Measurements from ENCODE around the gene CRYGC. TPM values are rescaled to one million over a fixed set of nuclear protein-coding genes. Genes with fewer than 3 reads are reported as not detected.
A peak's percentile ranks its signal among the peaks of the same experiment; 100 is the strongest.

Gene CRYGC
- total RNA-seq, 3 donors from 2014 or later: not detected

- peak; percentile 51 for ATAC-seq
- no peak for DNase-seq
- TF ChIP-seq CTCF (IDR thresholded peaks at IDR 0.05): no peak
Observed at GRCh38 chr2:208172125-208172524, 42.5 kb upstream of the CRYGC start.

GRCh38 chr2:208164951-208165755, 35.5 kb upstream of the CRYGC start:
- intact Hi-C loops (cut with DNase I, micrococcal nuclease): no loop called here
- Histone ChIP-seq H3K9me3 (no peaks in the 10 kb centered on the region), H3K36me3 (ENCODE audit: low read depth) (no peaks in the 10 kb centered on the region), H3K4me3 (no peak overlapping the region), H3K4me1 (ENCODE audit: low read depth) (no peaks in the 10 kb centered on the region)
- DNase-seq: no peak
- TF ChIP-seq CTCF (IDR thresholded peaks at IDR 0.05): no peak
- no peak for ATAC-seq

More at GRCh38 chr2:208172125-208172524, 42.5 kb upstream of the CRYGC start:
- Histone ChIP-seq H3K4me3 (no peak overlapping the region), H3K4me1 (ENCODE audit: low read depth) (no peaks in the 10 kb centered on the region), H3K36me3 (ENCODE audit: low read depth) (no peaks in the 10 kb centered on the region), H3K9me3 (no peaks in the 10 kb centered on the region)
- intact Hi-C loops (cut with DNase I, micrococcal nuclease): loop anchor here in 1 of 2 donors (10.0 kb wide), 1 partner anchor 83 kb away; the partner anchor contains the start of gene IDH1

- DNase-seq (no peak), ATAC-seq (no peak)
- H3K36me3 ChIP-seq (ENCODE audit: low read depth): no peaks in the 10 kb centered on the region
- intact Hi-C loops (cut with DNase I, micrococcal nuclease): no loop called here
- H3K4me1 ChIP-seq (ENCODE audit: low read depth): no peaks in the 10 kb centered on the region
- TF ChIP-seq CTCF (IDR thresholded peaks at IDR 0.05): no peak
- H3K4me3 ChIP-seq: no peak within 1 kb of the TSS
- no peaks in the 10 kb centered on the region for H3K9me3 ChIP-seq
Observed at GRCh38 chr2:208163489-208163888, 33.9 kb upstream of the CRYGC start, which contains the start of gene CRYGA. CRYGA (minus strand) TSS chr2:208163589; CDS start chr2:208163556, 33 bp downstream.

- Histone ChIP-seq H3K4me3 (no peak overlapping the region), H3K9me3 (no peaks in the 10 kb centered on the region), H3K36me3 (ENCODE audit: low read depth) (no peaks in the 10 kb centered on the region), H3K4me1 (ENCODE audit: low read depth) (no peaks in the 10 kb centered on the region)
- no peak for TF ChIP-seq CTCF (IDR thresholded peaks at IDR 0.05)
- ATAC-seq (no peak), DNase-seq (no peak)
- intact Hi-C loops (cut with DNase I, micrococcal nuclease): no loop called here
Observed at GRCh38 chr2:208156439-208156838, 26.8 kb upstream of the CRYGC start.

GRCh38 chr2:208153156-208153555, 23.5 kb upstream of the CRYGC start:
- intact Hi-C loops (cut with DNase I, micrococcal nuclease): no loop called here
- H3K9me3 ChIP-seq: no peaks in the 10 kb centered on the region
- H3K4me1 ChIP-seq (ENCODE audit: low read depth): no peaks in the 10 kb centered on the region
- H3K4me3 ChIP-seq: no peak overlapping the region
- no peaks in the 10 kb centered on the region for H3K36me3 ChIP-seq (ENCODE audit: low read depth)
- DNase-seq (no peak), ATAC-seq (no peak)
- no peak for TF ChIP-seq CTCF (IDR thresholded peaks at IDR 0.05)
